GM23338 (cell line): ENCODE data around the gene PSMB7. TPM values are rescaled to one million over a fixed set of nuclear protein-coding genes. Genes with fewer than 3 reads are reported as not detected.

Experiments used
- ATAC-seq: fragments of 200-7000 bp; cut with Tn5 transposase; 3 replicates; pipeline ENCODE4 v1.9.1; 2020
- DNase-seq: peaks from one replicate; pipeline ENCODE4 v3.0.0-alpha.2; 2015; ENCODE audit warnings: low spot score
- H2AFZ ChIP-seq: fragments of 200-600 bp; sonication (generic); 2 replicates; pipeline ENCODE4 v1.8.0; 2016; ENCODE audit warnings: antibody characterized with exemption, mild to moderate bottlenecking, moderate library complexity
- H3F3A ChIP-seq: fragments of 200-600 bp; sonication (generic); replicated peaks from 2 replicates; pipeline ENCODE4 v1.8.0; 2017; ENCODE audit warnings: antibody characterized with exemption, mixed run types, low read depth
- H3K27ac ChIP-seq: fragments of 200-600 bp; sonication (generic); 2 replicates; pipeline ENCODE4 v1.6.1; 2016; ENCODE audit warnings: low read depth
- H3K27me3 ChIP-seq: fragments of 200-600 bp; sonication (generic); 2 replicates; pipeline ENCODE4 v1.8.0; 2016; ENCODE audit warnings: mild to moderate bottlenecking, mixed run types, moderate library complexity; ENCODE audit not compliant: insufficient read depth
- H3K36me3 ChIP-seq: fragments of 200-600 bp; sonication (generic); 2 replicates; pipeline ENCODE4 v1.8.0; 2016; ENCODE audit warnings: mild to moderate bottlenecking; ENCODE audit not compliant: insufficient read depth
- H3K4me1 ChIP-seq: fragments of 200-600 bp; sonication (generic); 2 replicates; pipeline ENCODE4 v1.8.0; 2016; ENCODE audit warnings: mild to moderate bottlenecking, moderate library complexity; ENCODE audit not compliant: insufficient read depth
- H3K4me2 ChIP-seq: fragments of 200-600 bp; sonication (generic); 2 replicates; pipeline ENCODE4 v1.7.1; 2017; ENCODE audit warnings: mixed run types
- H3K4me3 ChIP-seq: fragments of 200-600 bp; sonication (generic); 2 replicates; pipeline ENCODE4 v1.6.1; 2016; ENCODE audit warnings: mixed run types
- H3K79me2 ChIP-seq: fragments of 200-600 bp; sonication (generic); replicated peaks from 2 replicates; pipeline ENCODE4 v1.8.0; 2017; ENCODE audit warnings: mild to moderate bottlenecking; ENCODE audit not compliant: insufficient read depth
- H3K9me2 ChIP-seq: fragments of 200-600 bp; sonication (generic); 2 replicates; pipeline ENCODE4 v1.8.0; 2017; ENCODE audit not compliant: insufficient read depth
- H4K20me1 ChIP-seq: fragments of 200-600 bp; sonication (generic); replicated peaks from 2 replicates; pipeline ENCODE4 v1.8.0; 2017; ENCODE audit warnings: mild to moderate bottlenecking; ENCODE audit not compliant: insufficient read depth
- H3K27ac Mint-ChIP-seq: 2 replicates; pipeline ENCODE4 v1.8.0; 2020; ENCODE audit warnings: inconsistent platforms, mild to moderate bottlenecking, moderate library complexity, mixed read lengths
- H3K27me3 Mint-ChIP-seq: 3 replicates; pipeline ENCODE4 v1.8.0; 2022; ENCODE audit warnings: low read depth, mild to moderate bottlenecking, moderate library complexity, mixed read lengths, inconsistent platforms; ENCODE audit not compliant: insufficient read depth, poor library complexity
- H3K36me3 Mint-ChIP-seq: 3 replicates; pipeline ENCODE4 v1.8.0; 2021; ENCODE audit warnings: low read depth, mild to moderate bottlenecking, inconsistent platforms, moderate library complexity, mixed read lengths
- H3K4me1 Mint-ChIP-seq: 3 replicates; pipeline ENCODE4 v1.8.0; 2020; ENCODE audit warnings: mild to moderate bottlenecking, inconsistent platforms, mixed read lengths
- H3K4me3 Mint-ChIP-seq: 3 replicates; pipeline ENCODE4 v1.8.0; 2021; ENCODE audit warnings: moderate library complexity, mild to moderate bottlenecking, inconsistent platforms, mixed read lengths
- H3K9me3 Mint-ChIP-seq: 3 replicates; pipeline ENCODE4 v1.8.0; 2020; ENCODE audit warnings: moderate library complexity, mild to moderate bottlenecking, inconsistent platforms, mixed read lengths
- CREB1 ChIP-seq: fragments of 250-450 bp; sonication (Bioruptor Pico); IDR thresholded peaks from 2 replicates; pipeline ENCODE4 v1.5.0; 2020; ENCODE audit warnings: low read depth, mild to moderate bottlenecking, moderate library complexity
- CTCF ChIP-seq, 2 experiments: fragments of 200-600 bp in 1 of 2; sonication (generic) in 1 of 2; conservative IDR thresholded peaks; 2 replicates each; pipeline versions ENCODE4 v1.5.1 to v1.6.1; 2016 to 2017; ENCODE audit warnings: antibody characterized with exemption in 2 of 2, low read depth in 2 of 2, mild to moderate bottlenecking in 2 of 2, moderate library complexity in 1 of 2
- ETS1 ChIP-seq: IDR thresholded peaks from 2 replicates; pipeline ENCODE4 v1.6.1; 2016; ENCODE audit warnings: antibody characterized with exemption
- EZH2 ChIP-seq: fragments of 200-600 bp; sonication (generic); IDR thresholded peaks from one replicate; pipeline ENCODE4 v1.8.0; 2017; ENCODE audit warnings: antibody characterized with exemption, mild to moderate bottlenecking, low read depth; ENCODE audit not compliant: unreplicated experiment
- JUNB ChIP-seq: IDR thresholded peaks from one replicate; pipeline ENCODE4 v1.6.1; 2016; ENCODE audit warnings: antibody characterized with exemption; ENCODE audit not compliant: unreplicated experiment
- NANOG ChIP-seq: IDR thresholded peaks from 2 replicates; pipeline ENCODE4 v1.6.1; 2016; ENCODE audit warnings: antibody characterized with exemption, borderline replicate concordance
- STAT1 ChIP-seq: IDR thresholded peaks from one replicate; pipeline ENCODE4 v1.6.1; 2016; ENCODE audit warnings: antibody characterized with exemption; ENCODE audit not compliant: unreplicated experiment
- ZNF114 ChIP-seq: fragments of 250-450 bp; sonication (Bioruptor Pico); IDR thresholded peaks from 2 replicates; pipeline ENCODE4 v1.5.0; 2020; ENCODE audit warnings: mild to moderate bottlenecking, moderate library complexity
- ZNF331 ChIP-seq: fragments of 250-450 bp; sonication (Bioruptor Pico); IDR thresholded peaks from 2 replicates; pipeline ENCODE4 v1.5.0; 2020; ENCODE audit warnings: low read depth, mild to moderate bottlenecking, moderate library complexity
- polyA plus RNA-seq: library from polyadenylated mRNA; unstranded; fragments of >200 nt; fragmentation: Nextera tagmentation; extraction: Ambion mirVana; gene quantifications from 2 replicates; pipeline ENCODE4 v1.2.1, GENCODE V29; 2016
- total RNA-seq: library from RNA; depleted of rRNA; stranded (reverse); fragments of >200 nt; shearing (Covaris generic); gene quantifications from 2 replicates; pipeline ENCODE4 v1.2.3, GENCODE V29; 2014
- TF ChIP-seq, protein P1 (sequence below): fragments of 250-450 bp; sonication (Bioruptor Pico); IDR thresholded peaks from 2 replicates; pipeline ENCODE4 v1.5.0; 2020; ENCODE audit warnings: mild to moderate bottlenecking, moderate library complexity

The PSMB7 gene
- total and polyA plus RNA-seq, 2 experiments from 2014 or later, result 255 to 268 TPM

- Histone ChIP-seq H4K20me1 (peaks cover 12% of the 10 kb centered on the region), H2AFZ (no peak overlapping the region), H3K79me2 (peaks cover 20% of the 10 kb centered on the region), H3F3A (no peaks in the 10 kb centered on the region), H3K4me1 (peaks cover 9% of the 10 kb centered on the region; the same call in 1 of the 2 replicates), H3K9me2 (no peaks in the 10 kb centered on the region), H3K4me3 (no peak overlapping the region), H3K36me3 (peaks cover 10% of the 10 kb centered on the region; the same call in 1 of the 2 replicates), H3K27ac (0 out of 2 replicates have a peak overlapping the region, but pooled peaks have one; percentile 39), H3K4me2 (no peak overlapping the region), H3K27me3 (no peaks in the 10 kb centered on the region)
- Mint-ChIP-seq H3K27me3 (peaks cover 22% of the 10 kb centered on the region), H3K27ac (no peak overlapping the region), H3K4me1 (peaks cover 10% of the 10 kb centered on the region; the same call in 2 of the 3 replicates), H3K4me3 (no peak overlapping the region), H3K9me3 (no peaks in the 10 kb centered on the region), H3K36me3 (peaks cover 54% of the 10 kb centered on the region)
- ATAC-seq (no peak), DNase-seq (no peak)
- TF ChIP-seq NANOG (no peak), ZNF331 (CRISPR knock-in tag) (no peak), CREB1 (CRISPR knock-in tag) (no peak), ETS1 (no peak), JUNB (no peak), CTCF (conservative IDR thresholded peaks at IDR 0.05; ENCODE audit: low read depth in 2 of 2) (no peak), EZH2 (no peak), STAT1 (no peak), ZNF114 (CRISPR knock-in tag) (no peak)
- TF ChIP-seq, protein P1, sequence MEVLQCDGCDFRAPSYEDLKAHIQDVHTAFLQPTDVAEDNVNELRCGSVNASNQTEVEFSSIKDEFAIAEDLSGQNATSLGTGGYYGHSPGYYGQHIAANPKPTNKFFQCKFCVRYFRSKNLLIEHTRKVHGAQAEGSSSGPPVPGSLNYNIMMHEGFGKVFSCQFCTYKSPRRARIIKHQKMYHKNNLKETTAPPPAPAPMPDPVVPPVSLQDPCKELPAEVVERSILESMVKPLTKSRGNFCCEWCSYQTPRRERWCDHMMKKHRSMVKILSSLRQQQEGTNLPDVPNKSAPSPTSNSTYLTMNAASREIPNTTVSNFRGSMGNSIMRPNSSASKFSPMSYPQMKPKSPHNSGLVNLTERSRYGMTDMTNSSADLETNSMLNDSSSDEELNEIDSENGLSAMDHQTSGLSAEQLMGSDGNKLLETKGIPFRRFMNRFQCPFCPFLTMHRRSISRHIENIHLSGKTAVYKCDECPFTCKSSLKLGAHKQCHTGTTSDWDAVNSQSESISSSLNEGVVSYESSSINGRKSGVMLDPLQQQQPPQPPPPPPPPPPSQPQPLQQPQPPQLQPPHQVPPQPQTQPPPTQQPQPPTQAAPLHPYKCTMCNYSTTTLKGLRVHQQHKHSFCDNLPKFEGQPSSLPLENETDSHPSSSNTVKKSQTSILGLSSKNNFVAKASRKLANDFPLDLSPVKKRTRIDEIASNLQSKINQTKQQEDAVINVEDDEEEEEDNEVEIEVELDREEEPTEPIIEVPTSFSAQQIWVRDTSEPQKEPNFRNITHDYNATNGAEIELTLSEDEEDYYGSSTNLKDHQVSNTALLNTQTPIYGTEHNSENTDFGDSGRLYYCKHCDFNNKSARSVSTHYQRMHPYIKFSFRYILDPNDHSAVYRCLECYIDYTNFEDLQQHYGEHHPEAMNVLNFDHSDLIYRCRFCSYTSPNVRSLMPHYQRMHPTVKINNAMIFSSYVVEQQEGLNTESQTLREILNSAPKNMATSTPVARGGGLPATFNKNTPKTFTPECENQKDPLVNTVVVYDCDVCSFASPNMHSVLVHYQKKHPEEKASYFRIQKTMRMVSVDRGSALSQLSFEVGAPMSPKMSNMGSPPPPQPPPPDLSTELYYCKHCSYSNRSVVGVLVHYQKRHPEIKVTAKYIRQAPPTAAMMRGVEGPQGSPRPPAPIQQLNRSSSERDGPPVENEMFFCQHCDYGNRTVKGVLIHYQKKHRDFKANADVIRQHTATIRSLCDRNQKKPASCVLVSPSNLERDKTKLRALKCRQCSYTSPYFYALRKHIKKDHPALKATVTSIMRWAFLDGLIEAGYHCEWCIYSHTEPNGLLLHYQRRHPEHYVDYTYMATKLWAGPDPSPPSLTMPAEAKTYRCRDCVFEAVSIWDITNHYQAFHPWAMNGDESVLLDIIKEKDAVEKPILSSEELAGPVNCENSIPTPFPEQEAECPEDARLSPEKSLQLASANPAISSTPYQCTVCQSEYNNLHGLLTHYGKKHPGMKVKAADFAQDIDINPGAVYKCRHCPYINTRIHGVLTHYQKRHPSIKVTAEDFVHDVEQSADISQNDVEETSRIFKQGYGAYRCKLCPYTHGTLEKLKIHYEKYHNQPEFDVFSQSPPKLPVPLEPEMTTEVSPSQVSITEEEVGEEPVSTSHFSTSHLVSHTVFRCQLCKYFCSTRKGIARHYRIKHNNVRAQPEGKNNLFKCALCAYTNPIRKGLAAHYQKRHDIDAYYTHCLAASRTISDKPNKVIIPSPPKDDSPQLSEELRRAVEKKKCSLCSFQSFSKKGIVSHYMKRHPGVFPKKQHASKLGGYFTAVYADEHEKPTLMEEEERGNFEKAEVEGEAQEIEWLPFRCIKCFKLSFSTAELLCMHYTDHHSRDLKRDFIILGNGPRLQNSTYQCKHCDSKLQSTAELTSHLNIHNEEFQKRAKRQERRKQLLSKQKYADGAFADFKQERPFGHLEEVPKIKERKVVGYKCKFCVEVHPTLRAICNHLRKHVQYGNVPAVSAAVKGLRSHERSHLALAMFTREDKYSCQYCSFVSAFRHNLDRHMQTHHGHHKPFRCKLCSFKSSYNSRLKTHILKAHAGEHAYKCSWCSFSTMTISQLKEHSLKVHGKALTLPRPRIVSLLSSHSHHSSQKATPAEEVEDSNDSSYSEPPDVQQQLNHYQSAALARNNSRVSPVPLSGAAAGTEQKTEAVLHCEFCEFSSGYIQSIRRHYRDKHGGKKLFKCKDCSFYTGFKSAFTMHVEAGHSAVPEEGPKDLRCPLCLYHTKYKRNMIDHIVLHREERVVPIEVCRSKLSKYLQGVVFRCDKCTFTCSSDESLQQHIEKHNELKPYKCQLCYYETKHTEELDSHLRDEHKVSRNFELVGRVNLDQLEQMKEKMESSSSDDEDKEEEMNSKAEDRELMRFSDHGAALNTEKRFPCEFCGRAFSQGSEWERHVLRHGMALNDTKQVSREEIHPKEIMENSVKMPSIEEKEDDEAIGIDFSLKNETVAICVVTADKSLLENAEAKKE, result no peak
Observed at GRCh38 chr9:124353166-124353768, 62.0 kb downstream of the PSMB7 start.
